SU-DHL-6 (cell line): Measurements from ENCODE around the gene EPS8L1.

Source experiments
- EZH2phosphoT487 ChIP-seq: fragments of 200-600 bp; sonication (generic), shearing (Covaris generic); conservative IDR thresholded peaks from 2 replicates; pipeline ENCODE4 v1.6.1; 2018; ENCODE audit warnings: mild to moderate bottlenecking, antibody characterized with exemption, low read length, moderate library complexity, mixed read lengths
- TF ChIP-seq, protein P1 (sequence below): fragments of 200-600 bp; sonication (generic); IDR thresholded peaks from one replicate; pipeline ENCODE4 v1.5.1; 2017; ENCODE audit warnings: antibody characterized with exemption, mild to moderate bottlenecking, low read length, moderate library complexity; ENCODE audit not compliant: insufficient read depth, poor library complexity, severe bottlenecking

DNA sequence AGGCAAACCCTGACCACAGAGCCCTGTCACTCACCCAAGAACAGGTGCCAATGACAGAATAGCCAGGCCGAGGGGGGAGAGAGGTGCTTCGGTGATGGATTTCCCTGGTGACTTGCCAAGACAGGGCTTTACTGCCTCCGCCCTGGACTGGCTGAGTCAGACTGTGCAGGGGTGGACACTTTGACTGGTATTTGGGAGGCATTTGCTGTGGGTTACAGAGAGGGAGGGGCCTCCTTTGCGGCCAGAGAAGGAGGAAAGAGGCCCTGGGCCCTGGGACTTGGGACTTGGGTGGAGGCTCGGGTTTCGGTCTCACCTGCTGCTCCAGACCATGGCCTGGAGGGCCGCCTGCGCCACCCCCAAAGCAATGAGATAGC lies 4.6 kb upstream of the EPS8L1 start:
- TF ChIP-seq, protein P1, sequence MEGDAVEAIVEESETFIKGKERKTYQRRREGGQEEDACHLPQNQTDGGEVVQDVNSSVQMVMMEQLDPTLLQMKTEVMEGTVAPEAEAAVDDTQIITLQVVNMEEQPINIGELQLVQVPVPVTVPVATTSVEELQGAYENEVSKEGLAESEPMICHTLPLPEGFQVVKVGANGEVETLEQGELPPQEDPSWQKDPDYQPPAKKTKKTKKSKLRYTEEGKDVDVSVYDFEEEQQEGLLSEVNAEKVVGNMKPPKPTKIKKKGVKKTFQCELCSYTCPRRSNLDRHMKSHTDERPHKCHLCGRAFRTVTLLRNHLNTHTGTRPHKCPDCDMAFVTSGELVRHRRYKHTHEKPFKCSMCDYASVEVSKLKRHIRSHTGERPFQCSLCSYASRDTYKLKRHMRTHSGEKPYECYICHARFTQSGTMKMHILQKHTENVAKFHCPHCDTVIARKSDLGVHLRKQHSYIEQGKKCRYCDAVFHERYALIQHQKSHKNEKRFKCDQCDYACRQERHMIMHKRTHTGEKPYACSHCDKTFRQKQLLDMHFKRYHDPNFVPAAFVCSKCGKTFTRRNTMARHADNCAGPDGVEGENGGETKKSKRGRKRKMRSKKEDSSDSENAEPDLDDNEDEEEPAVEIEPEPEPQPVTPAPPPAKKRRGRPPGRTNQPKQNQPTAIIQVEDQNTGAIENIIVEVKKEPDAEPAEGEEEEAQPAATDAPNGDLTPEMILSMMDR, result no peak
- TF ChIP-seq EZH2phosphoT487, result no peak
